ENCODE results near the gene HOXD8.

HOXD8 gene

GRCh38 chr2:176145085-176145969 is 15.8 kb downstream of the HOXD8 start:
- DNase-seq (ENCODE audit: low read depth in 2 of 3, low spot score in 1 of 3), result no peak

- no peak for DNase-seq (ENCODE audit: low read depth in 2 of 3, low spot score in 1 of 3)
Measured at GRCh38 chr2:176146101-176146500, 16.6 kb downstream of the HOXD8 start.

- no peak for DNase-seq (ENCODE audit: low read depth in 2 of 3, low spot score in 1 of 3)
Measured at GRCh38 chr2:176146645-176147044, 17.1 kb downstream of the HOXD8 start.

- DNase-seq (ENCODE audit: low read depth in 2 of 3, low spot score in 1 of 3), result no peak
Measured at GRCh38 chr2:176147210-176147799, 17.8 kb downstream of the HOXD8 start.

- no peak for DNase-seq (ENCODE audit: low read depth in 2 of 3, low spot score in 1 of 3)
Measured at GRCh38 chr2:176147800-176148496, 18.4 kb downstream of the HOXD8 start.

- no peak for DNase-seq (ENCODE audit: low read depth in 2 of 3, low spot score in 1 of 3)
Measured at GRCh38 chr2:176148751-176149421, 19.4 kb downstream of the HOXD8 start.

GRCh38 chr2:176149481-176149938 is 20.0 kb downstream of the HOXD8 start:
- DNase-seq (ENCODE audit: low read depth in 2 of 3, low spot score in 1 of 3), result no peak

GRCh38 chr2:176149939-176150583 is 20.6 kb downstream of the HOXD8 start:
- no peak for DNase-seq (ENCODE audit: low read depth in 2 of 3, low spot score in 1 of 3)

GRCh38 chr2:176150584-176151441 is 21.3 kb downstream of the HOXD8 start:
- DNase-seq (ENCODE audit: low read depth in 2 of 3, low spot score in 1 of 3), result no peak

- DNase-seq (ENCODE audit: low read depth in 2 of 3, low spot score in 1 of 3), result no peak
Measured at GRCh38 chr2:176151442-176152287, 22.2 kb downstream of the HOXD8 start, which contains the start of gene HOXD4. Gene HOXD4 (plus strand): TSS chr2:176151550. CDS start chr2:176151634, 84 bp downstream.

- no peak for DNase-seq (ENCODE audit: low read depth in 2 of 3, low spot score in 1 of 3)
Measured at GRCh38 chr2:176152350-176153181, 23.1 kb downstream of the HOXD8 start.

GRCh38 chr2:176154576-176155252 is 25.2 kb downstream of the HOXD8 start:
- DNase-seq (ENCODE audit: low read depth in 2 of 3, low spot score in 1 of 3), result no peak

GRCh38 chr2:176155356-176156044 is 26.0 kb downstream of the HOXD8 start:
- DNase-seq (ENCODE audit: low read depth in 2 of 3, low spot score in 1 of 3), result no peak

GRCh38 chr2:176156301-176156806 is 26.8 kb downstream of the HOXD8 start:
- no peak for DNase-seq (ENCODE audit: low read depth in 2 of 3, low spot score in 1 of 3)

GRCh38 chr2:176156807-176157498 is 27.4 kb downstream of the HOXD8 start, which contains the start of gene HOXD3:
Gene HOXD3 (plus strand): TSS chr2:176157307. CDS start chr2:176169115, 11,808 bp downstream.
- no peak for DNase-seq (ENCODE audit: low read depth in 2 of 3, low spot score in 1 of 3)

Measured in stimulated activated CD4-positive, alpha-beta T cell treated with anti-CD3 and anti-CD28 coated beads, Interleukin-12 subunit alpha, Interleukin-12 subunit beta, amount 100 ng/mL, for 48 hours (primary cell).